Mucosa of descending colon (tissue), 3 donors: Measurements from ENCODE around the gene TSPO2. TPM values are rescaled to one million over a fixed set of nuclear protein-coding genes. Genes with fewer than 3 reads are reported as not detected.

Experiments used
- ATAC-seq: fragments of 200-7000 bp; cut with Tn5 transposase; one replicate; pipeline ENCODE4 v1.9.1; 2020; ENCODE audit warnings: mild to moderate bottlenecking, moderate library complexity
- DNase-seq, 3 donors: peaks; one replicate each; pipeline ENCODE4 v3.0.0-alpha.2; 2020
- H3K36me3 ChIP-seq: fragments of 200-600 bp; one replicate; pipeline ENCODE4 v1.8.0; 2021; ENCODE audit warnings: low read depth, mild to moderate bottlenecking
- H3K4me1 ChIP-seq: fragments of 200-600 bp; one replicate; pipeline ENCODE4 v1.8.0; 2021; ENCODE audit warnings: low read depth, mild to moderate bottlenecking
- H3K4me3 ChIP-seq: fragments of 200-600 bp; one replicate; pipeline ENCODE4 v1.8.0; 2021; ENCODE audit warnings: mild to moderate bottlenecking
- H3K9me3 ChIP-seq: fragments of 200-600 bp; one replicate; pipeline ENCODE4 v1.8.0; 2021; ENCODE audit warnings: mild to moderate bottlenecking
- intact Hi-C, 2 donors: fragments of 100-400 bp; cut with DNase I in 1 of 2; cut with micrococcal nuclease in 1 of 2; formaldehyde crosslinking; loops; one replicate each; pipeline versions ENCODE4 v1.11.0 to v1.11.1; 2022; cut with DNase I, micrococcal nuclease
- total RNA-seq, 3 donors: library from RNA; stranded (reverse); fragmentation: NEBNext Ultra II Directional in 2 of 3; extraction: Animal tissue kit (Norgen Biotek cat#: 25700) in 2 of 3; gene quantifications; one replicate each; pipeline versions ENCODE4 v1.2.1 to v1.2.4, GENCODE V29; 2021 to 2023
- TF ChIP-seq, protein P1 (sequence below): fragments of 200-600 bp; IDR thresholded peaks from one replicate; pipeline ENCODE4 v1.8.0; 2022; ENCODE audit warnings: antibody characterized with exemption, mild to moderate bottlenecking
- donor health status: DM: no; HTN: no; CAD: no; lungs with moderate emphysema.
- donor health status: DM: no; HTN: no; CAD: no.
- donor health status: DM: no; HTN: yes; CAD: no.

TSPO2 gene
- total RNA-seq, 3 donors from 2014 or later, result 0.48 TPM; not detected in 2

DNA sequence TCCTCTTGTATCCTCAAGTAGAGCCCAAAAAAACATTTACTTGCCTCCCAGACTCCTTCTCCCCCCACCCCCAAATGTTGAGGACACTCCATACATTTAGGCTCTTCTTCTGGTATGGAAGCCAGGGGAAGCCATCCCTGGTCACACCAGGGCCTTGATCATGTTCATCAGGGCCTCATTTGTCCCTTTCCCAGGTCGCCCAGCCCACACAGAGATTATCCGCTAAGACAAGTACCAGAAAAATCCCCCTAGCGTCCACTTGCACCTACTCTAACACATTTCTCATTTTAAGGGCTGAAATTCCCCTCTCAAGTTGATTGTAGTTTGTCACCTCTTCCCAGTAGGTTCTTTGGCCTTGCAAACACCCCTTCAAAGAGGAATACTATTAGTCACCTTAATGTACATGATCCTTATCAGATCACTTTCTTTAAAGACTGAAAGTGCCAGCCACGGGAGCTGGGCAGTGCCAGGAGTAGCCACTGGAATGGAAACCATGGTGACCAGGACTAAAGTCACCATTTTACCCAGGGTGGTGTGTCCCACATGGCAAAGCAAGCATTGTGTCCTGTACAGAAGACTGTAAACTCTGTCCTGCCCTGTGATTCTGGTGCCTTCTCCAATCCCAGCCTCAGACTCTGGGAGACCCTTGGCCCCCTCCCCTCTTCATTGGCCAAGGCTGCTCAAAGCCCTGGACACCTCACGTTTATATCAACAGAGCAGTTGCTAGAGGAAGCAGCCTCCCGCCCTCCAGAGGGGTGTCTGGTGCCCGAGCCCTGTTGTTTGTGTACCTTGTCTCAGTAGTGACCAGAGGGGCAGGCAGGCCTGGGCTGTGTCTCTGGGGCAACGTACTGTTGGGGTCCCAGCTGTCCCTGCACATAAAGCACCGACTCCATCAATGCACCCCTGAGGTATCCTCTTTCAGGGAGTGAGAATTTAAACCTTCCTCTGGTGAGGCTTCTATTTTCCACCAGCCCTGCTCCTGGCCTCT, 5.8 kb downstream of the TSPO2 start:
- H3K4me1 ChIP-seq, result no peaks in the 10 kb centered on the region
- H3K36me3 ChIP-seq, result no peaks in the 10 kb centered on the region
- H3K4me3 ChIP-seq, result no peak overlapping the region
- no peak for ATAC-seq
- TF ChIP-seq, protein P1, sequence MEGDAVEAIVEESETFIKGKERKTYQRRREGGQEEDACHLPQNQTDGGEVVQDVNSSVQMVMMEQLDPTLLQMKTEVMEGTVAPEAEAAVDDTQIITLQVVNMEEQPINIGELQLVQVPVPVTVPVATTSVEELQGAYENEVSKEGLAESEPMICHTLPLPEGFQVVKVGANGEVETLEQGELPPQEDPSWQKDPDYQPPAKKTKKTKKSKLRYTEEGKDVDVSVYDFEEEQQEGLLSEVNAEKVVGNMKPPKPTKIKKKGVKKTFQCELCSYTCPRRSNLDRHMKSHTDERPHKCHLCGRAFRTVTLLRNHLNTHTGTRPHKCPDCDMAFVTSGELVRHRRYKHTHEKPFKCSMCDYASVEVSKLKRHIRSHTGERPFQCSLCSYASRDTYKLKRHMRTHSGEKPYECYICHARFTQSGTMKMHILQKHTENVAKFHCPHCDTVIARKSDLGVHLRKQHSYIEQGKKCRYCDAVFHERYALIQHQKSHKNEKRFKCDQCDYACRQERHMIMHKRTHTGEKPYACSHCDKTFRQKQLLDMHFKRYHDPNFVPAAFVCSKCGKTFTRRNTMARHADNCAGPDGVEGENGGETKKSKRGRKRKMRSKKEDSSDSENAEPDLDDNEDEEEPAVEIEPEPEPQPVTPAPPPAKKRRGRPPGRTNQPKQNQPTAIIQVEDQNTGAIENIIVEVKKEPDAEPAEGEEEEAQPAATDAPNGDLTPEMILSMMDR, result no peak
- no peak for DNase-seq
- intact Hi-C loops, result no loop called here
- no peaks in the 10 kb centered on the region for H3K9me3 ChIP-seq

GRCh38 chr6:41049521-41049920, 7.3 kb downstream of the TSPO2 start:
- no peaks in the 10 kb centered on the region for H3K4me1 ChIP-seq
- no peaks in the 10 kb centered on the region for H3K9me3 ChIP-seq
- intact Hi-C loops, result no loop called here
- DNase-seq (no peak), ATAC-seq (no peak)
- H3K4me3 ChIP-seq, result no peak overlapping the region
- no peaks in the 10 kb centered on the region for H3K36me3 ChIP-seq
- TF ChIP-seq, protein P1, result no peak

DNA sequence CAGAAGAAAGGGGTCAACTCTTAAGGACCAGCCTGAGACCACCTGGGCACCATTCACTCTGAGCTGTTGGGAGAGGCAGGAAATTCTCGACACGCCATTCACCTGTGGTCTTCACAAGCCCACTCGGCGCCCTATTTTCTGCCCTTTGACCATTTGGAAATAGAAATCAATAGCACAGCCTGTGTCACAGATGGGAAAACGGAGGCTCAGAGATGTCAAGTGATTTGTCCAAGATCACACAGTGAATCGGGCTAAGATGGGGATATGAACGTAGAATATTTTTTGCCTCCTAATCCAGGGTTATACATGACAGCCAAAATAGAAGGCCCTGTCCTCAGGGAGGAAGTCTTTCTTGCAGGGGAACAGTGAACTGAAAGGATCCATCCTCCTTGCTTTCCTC, 7.7 kb downstream of the TSPO2 start:
- Histone ChIP-seq H3K4me3 (no peak overlapping the region), H3K9me3 (no peaks in the 10 kb centered on the region), H3K4me1 (no peaks in the 10 kb centered on the region), H3K36me3 (no peaks in the 10 kb centered on the region)
- DNase-seq (no peak), ATAC-seq (no peak)
- intact Hi-C loops, result no loop called here
- TF ChIP-seq, protein P1, result no peak

DNA sequence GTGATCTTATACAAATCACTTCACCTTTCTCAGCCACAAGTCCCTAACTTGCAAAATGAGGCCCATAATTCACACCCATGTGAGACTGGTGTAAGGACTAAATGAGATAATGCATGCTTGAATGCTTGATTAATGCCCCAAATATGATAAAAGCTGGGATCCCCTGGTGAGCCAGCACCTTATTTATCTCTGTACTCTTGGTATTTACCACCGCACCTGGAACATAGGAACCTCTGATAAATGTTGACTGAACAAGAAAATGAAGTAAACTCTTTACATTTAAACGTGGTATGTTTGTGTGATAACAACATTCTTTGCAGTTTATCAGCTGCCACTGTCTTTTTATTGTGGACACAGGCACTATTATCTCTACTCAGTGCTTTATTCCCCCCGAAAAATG, 8.3 kb downstream of the TSPO2 start:
- no peak for ATAC-seq
- no peaks in the 10 kb centered on the region for H3K4me1 ChIP-seq
- TF ChIP-seq, protein P1, result no peak
- no peak overlapping the region for H3K4me3 ChIP-seq
- H3K9me3 ChIP-seq, result no peaks in the 10 kb centered on the region
- DNase-seq, result no peak
- intact Hi-C loops, result no loop called here
- no peaks in the 10 kb centered on the region for H3K36me3 ChIP-seq

DNA sequence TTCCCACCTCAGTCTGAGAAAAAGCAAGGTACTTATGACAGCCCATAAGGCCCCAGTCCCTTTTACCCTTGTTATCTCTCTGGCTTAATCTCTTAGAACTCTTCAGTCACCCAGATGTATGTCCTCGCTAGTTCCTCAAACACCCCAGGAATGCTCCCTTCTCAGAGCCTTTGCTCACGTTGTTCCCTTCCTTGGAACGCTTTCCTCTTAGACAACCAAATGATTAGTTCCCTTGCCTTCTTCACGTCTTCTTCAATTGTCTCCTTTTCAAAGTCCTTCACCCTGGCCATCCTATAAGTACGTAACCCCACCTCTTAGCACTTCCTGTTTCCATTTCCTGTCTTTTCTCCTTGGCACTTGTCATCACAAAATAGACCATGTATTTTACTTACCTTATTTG, 9.6 kb downstream of the TSPO2 start:
- Histone ChIP-seq H3K4me3 (no peak overlapping the region), H3K4me1 (no peaks in the 10 kb centered on the region), H3K36me3 (no peaks in the 10 kb centered on the region), H3K9me3 (no peaks in the 10 kb centered on the region)
- intact Hi-C loops, result no loop called here
- ATAC-seq (no peak), DNase-seq (no peak)
- TF ChIP-seq, protein P1, result no peak
